Kidney (tissue), 14 donors: ENCODE data around the gene GLIS1. TPM values are rescaled to one million over a fixed set of nuclear protein-coding genes. Genes with fewer than 3 reads are reported as not detected.
A peak's percentile ranks its signal among the peaks of the same experiment; 100 is the strongest.

ENCODE experiments used
- DNase-seq, 5 donors: peaks; one replicate each; pipeline ENCODE4 v3.0.0-alpha.2; 2013 to 2020
- FAIRE-seq: peaks from 2 replicates; lab custom pipeline; 2012; peaks lifted over from hg19 to GRCh38; lab: Jason Lieb, UNC
- H3K27ac ChIP-seq, 2 donors: one replicate each; pipeline ENCODE4 v1.7.0; 2013; ENCODE audit warnings: low read depth in 2 of 2, low read length in 2 of 2, inconsistent platforms in 1 of 2
- H3K27me3 ChIP-seq: one replicate; pipeline ENCODE4 v1.7.1; 2013; ENCODE audit warnings: low read length, inconsistent platforms; ENCODE audit not compliant: control insufficient read depth, insufficient read depth
- H3K36me3 ChIP-seq, 3 donors: one replicate each; pipeline versions ENCODE4 v1.7.0 to v1.7.1; 2013; ENCODE audit warnings: low read length in 3 of 3, control low read depth in 1 of 3, inconsistent platforms in 1 of 3; ENCODE audit not compliant: insufficient read depth in 3 of 3, control insufficient read depth in 2 of 3
- H3K4me1 ChIP-seq, 3 donors: one replicate each; pipeline versions ENCODE4 v1.7.0 to v1.7.1; 2013; ENCODE audit warnings: low read length in 3 of 3, inconsistent platforms in 1 of 3, low read depth in 1 of 3; ENCODE audit not compliant: control insufficient read depth in 2 of 3, insufficient read depth in 2 of 3
- H3K4me3 ChIP-seq, 3 donors: one replicate each; pipeline versions ENCODE4 v1.7.0 to v1.8.1; 2013; ENCODE audit warnings: low read length in 3 of 3, control low read depth in 1 of 3, inconsistent platforms in 1 of 3
- H3K9ac ChIP-seq, 3 donors: one replicate each; pipeline versions ENCODE4 v1.7.0 to v1.7.1; 2013; ENCODE audit warnings: low read length in 3 of 3, control low read depth in 1 of 3, inconsistent platforms in 1 of 3
- H3K9me3 ChIP-seq, 3 donors: one replicate each; pipeline versions ENCODE4 v1.7.0 to v1.7.1; 2013; ENCODE audit warnings: low read length in 3 of 3, control low read depth in 1 of 3, inconsistent platforms in 1 of 3; ENCODE audit not compliant: control insufficient read depth in 2 of 3, insufficient read depth in 1 of 3
- intact Hi-C: fragments of 100-400 bp; cut with DNase I; formaldehyde crosslinking; loops from one replicate; pipeline ENCODE4 v1.11.1; 2022
- polyA plus RNA-seq: library from polyadenylated mRNA; stranded (reverse); fragments of 350-450 nt; fragmentation: Illumina TruSeq; extraction: RNeasy Lipid Tissue Mini Kit (QIAGEN cat#74804); gene quantifications from one replicate; pipeline ENCODE4 v1.2.3, GENCODE V29; 2014; ENCODE audit warnings: low read depth, low replicate concordance; ENCODE audit not compliant: insufficient read depth
- total RNA-seq: library from RNA; stranded (reverse); fragmentation: NEBNext Ultra II Directional; extraction: Animal tissue kit (Norgen Biotek cat#: 25700); gene quantifications from one replicate; pipeline ENCODE4 v1.2.1, GENCODE V29; 2021
- TF ChIP-seq, protein P1 (sequence below): IDR thresholded peaks from 3 replicates; pipeline ENCODE4 v1.5.1; 2012; ENCODE audit warnings: mild to moderate bottlenecking, moderate library complexity, borderline replicate concordance; ENCODE audit not compliant: insufficient read depth; ENCODE audit errors: extremely low read depth
- donor health status: control.
- donor health status: control.
- donor health status: control.
- donor health status: control.
- donor health status: control.
- donor health status: DM: yes; HTN: yes; CAD: no.
- donor health status: Normal renal cell carcinoma (clear cell type).

The GLIS1 gene
- total and polyA plus RNA-seq, 2 donors from 2014 or later, result 3.3 to 3.7 TPM

DNA sequence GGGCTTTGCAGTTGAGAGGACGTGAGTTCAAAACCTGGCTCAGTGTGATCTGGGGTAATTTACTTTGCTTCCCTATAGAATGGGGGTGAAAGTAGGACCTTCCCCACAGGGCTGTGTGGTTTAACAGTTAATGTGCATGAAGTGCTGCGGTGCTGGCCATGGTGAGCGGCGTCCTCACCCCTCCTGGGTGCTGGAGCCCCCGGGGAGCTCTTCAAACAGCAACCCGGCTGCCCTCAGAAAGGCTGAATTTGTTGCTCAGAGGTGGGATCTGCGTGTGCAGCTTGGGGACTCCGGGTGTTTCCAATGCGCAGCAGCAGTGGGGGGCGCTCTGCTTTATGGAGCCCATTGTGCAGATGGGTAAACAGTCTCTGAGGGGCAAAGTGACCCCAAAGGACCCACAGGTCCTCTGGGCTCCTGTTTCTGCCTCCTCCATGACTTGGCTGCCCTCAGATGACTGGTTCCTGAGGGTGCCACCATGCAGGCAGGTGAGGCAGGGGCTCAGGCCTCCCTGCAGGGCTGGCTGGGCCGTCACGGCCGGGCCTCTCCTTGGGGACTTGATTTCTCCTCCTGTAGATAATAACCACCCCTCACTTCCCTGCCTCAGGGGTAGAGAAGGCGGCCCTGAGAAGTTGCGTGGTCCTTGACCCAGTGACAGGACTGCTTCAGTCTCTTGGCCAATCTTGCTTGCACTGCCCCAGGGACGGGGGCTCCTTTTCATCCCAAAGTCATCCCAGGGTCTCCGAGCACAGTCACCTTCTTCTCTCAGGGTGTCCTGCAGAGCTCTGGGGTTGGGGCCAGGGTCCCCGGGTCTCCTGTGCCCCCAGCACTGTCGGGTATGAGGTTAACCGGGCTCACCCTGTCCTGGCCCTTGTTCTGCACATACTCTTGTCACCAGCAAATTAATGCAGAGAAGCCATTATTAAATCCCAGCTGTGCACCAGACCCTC is 239.4 kb downstream of the GLIS1 start:
- H3K27me3 ChIP-seq, result no peaks in the 10 kb centered on the region
- TF ChIP-seq, protein P1, sequence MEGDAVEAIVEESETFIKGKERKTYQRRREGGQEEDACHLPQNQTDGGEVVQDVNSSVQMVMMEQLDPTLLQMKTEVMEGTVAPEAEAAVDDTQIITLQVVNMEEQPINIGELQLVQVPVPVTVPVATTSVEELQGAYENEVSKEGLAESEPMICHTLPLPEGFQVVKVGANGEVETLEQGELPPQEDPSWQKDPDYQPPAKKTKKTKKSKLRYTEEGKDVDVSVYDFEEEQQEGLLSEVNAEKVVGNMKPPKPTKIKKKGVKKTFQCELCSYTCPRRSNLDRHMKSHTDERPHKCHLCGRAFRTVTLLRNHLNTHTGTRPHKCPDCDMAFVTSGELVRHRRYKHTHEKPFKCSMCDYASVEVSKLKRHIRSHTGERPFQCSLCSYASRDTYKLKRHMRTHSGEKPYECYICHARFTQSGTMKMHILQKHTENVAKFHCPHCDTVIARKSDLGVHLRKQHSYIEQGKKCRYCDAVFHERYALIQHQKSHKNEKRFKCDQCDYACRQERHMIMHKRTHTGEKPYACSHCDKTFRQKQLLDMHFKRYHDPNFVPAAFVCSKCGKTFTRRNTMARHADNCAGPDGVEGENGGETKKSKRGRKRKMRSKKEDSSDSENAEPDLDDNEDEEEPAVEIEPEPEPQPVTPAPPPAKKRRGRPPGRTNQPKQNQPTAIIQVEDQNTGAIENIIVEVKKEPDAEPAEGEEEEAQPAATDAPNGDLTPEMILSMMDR, result no peak
- H3K36me3 ChIP-seq, result no peaks in the 10 kb centered on the region
- H3K4me3 ChIP-seq, result no peak overlapping the region
- no peak overlapping the region for H3K27ac ChIP-seq
- H3K9ac ChIP-seq, result no peak overlapping the region
- FAIRE-seq (no peak), DNase-seq (peak in 1 of 5 donors; percentile 60)
- intact Hi-C loops, result no loop called here
- H3K4me1 ChIP-seq, result no peaks in the 10 kb centered on the region
- H3K9me3 ChIP-seq, result no peaks in the 10 kb centered on the region

DNA sequence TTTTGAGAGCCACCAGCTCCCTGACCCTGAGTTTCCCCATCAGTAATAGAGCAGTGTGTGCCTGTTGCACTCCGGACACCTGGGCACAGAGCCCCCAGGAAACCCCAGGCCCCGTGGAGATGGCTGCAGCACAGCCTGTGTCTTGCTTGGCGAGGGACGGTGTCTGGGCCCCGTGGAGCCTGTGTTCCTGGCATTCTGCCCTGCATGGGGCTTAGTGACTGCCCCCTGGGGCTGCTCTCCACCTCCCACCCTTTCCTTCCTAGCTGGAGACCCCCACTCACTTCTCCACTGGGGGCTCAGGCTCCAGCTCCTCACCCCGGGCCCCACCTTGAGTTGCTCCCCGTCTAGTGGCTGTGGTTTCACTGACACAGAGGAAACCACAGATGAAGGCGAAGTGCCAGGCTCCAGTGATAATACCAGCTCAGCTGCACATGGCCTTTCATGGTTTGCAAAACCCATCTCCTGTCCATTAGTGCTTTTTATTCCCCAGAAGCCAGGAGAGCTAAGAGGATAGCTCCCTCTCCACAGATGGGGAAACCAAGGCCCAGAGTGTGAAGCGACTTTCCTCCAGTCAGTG is 240.3 kb downstream of the GLIS1 start:
- intact Hi-C loops, result no loop called here
- Histone ChIP-seq H3K27ac (no peak overlapping the region), H3K4me3 (no peak overlapping the region)

DNA sequence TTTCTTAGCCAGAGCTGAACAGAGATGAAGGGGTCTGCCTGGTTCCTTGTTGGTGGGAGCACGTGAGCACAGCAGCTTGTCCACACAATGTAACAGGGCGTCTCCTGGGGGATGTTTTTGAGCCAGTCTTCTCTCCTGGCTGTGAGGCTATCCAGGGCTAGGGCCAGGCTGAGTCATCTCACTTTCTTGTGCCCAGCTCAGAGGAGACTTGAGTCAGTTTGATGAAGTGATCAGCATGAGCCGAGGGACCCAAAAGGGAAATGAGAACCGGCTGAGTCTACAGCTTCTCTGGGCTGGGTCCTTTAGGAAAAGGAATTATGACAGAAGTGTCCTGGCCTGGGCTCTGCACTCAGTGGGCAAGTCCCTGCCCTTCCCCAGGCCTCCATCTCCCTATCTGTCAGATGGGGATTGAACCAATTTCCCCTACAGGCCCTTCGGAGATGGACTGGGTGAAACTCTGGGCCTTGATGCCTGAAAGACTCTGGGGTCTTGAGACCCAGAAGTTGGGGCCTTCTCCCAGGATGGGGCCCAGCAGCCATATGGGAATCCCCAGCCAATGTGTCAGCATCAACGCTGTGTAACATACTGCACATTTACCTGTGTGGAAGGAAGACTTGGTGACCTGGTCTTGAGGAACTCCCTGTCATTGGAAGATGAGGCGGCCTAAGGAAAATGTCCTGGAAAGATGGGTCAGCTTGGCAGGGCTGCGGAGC is 243.2 kb downstream of the GLIS1 start:
- no peaks in the 10 kb centered on the region for H3K27me3 ChIP-seq
- H3K4me1 ChIP-seq, result no peaks in the 10 kb centered on the region
- FAIRE-seq (no peak), DNase-seq (no peak)
- H3K9me3 ChIP-seq, result no peaks in the 10 kb centered on the region
- H3K27ac ChIP-seq, result no peak overlapping the region
- H3K9ac ChIP-seq, result no peak overlapping the region
- H3K36me3 ChIP-seq, result no peaks in the 10 kb centered on the region
- no peak overlapping the region for H3K4me3 ChIP-seq
- TF ChIP-seq, protein P1, result no peak
- intact Hi-C loops, result no loop called here

More for the DNA sequence above, 240.3 kb downstream of the GLIS1 start:
- H3K9me3 ChIP-seq, result no peaks in the 10 kb centered on the region
- TF ChIP-seq, protein P1, result no peak
- DNase-seq, result peak in 2 of 5 donors; percentile 33 to 48
- H3K36me3 ChIP-seq, result no peaks in the 10 kb centered on the region
- H3K27me3 ChIP-seq, result no peaks in the 10 kb centered on the region
- H3K9ac ChIP-seq, result no peak overlapping the region
- no peak for FAIRE-seq
- H3K4me1 ChIP-seq, result no peaks in the 10 kb centered on the region
